Right cardiac atrium (tissue), 5 donors: ENCODE results near the gene RAI1. TPM values are rescaled to one million over a fixed set of nuclear protein-coding genes. Genes with fewer than 3 reads are reported as not detected.

ENCODE experiments used
- ATAC-seq, 2 donors: fragments of 200-7000 bp; cut with Tn5 transposase; one replicate each; pipeline versions ENCODE4 v1.8.0 to v1.9.1; 2020; ENCODE audit warnings: moderate library complexity in 2 of 2, mild to moderate bottlenecking in 1 of 2
- DNase-seq, 3 donors: peaks; one replicate each; pipeline ENCODE4 v3.0.0-alpha.2; 2020
- H3K27ac ChIP-seq: one replicate; pipeline ENCODE4 v1.5.1; 2013; ENCODE audit warnings: mild to moderate bottlenecking, low read length, control low read depth, moderate library complexity
- H3K27me3 ChIP-seq: one replicate; pipeline ENCODE4 v1.6.1; 2013; ENCODE audit not compliant: control insufficient read depth, insufficient read depth
- H3K4me1 ChIP-seq: one replicate; pipeline ENCODE4 v1.6.1; 2013; ENCODE audit warnings: low read length; ENCODE audit not compliant: control insufficient read depth, insufficient read depth
- H3K4me3 ChIP-seq: one replicate; pipeline ENCODE4 v1.5.1; 2013; ENCODE audit warnings: low read length, control low read depth
- H3K9me3 ChIP-seq: one replicate; pipeline ENCODE4 v1.6.1; 2013; ENCODE audit warnings: low read length; ENCODE audit not compliant: control insufficient read depth
- WGBS: extraction: QIAGEN DNeasy Blood & Tissue Kit; methylation state at CpG from one replicate; pipeline ENCODE4 v1.1.7; 2013; 5-methylcytosine and 5-hydroxymethylcytosine counted together
- intact Hi-C, 4 donors: fragments of 100-400 bp; cut with DNase I; formaldehyde crosslinking; loops; one replicate each; pipeline versions ENCODE4 v1.11.0 to v1.14.0; 2022 to 2023
- microRNA-seq, 2 donors: library from miRNA; unstranded; fragments of <30 nt; microRNA quantifications; one replicate each; pipeline ENCODE4 v1.2.0, GENCODE V29; 2020 to 2021
- polyA plus RNA-seq: library from polyadenylated mRNA; stranded (reverse); fragments of 200-250 nt; gene quantifications from one replicate; pipeline ENCODE4 v1.2.3, GENCODE V29; 2013
- total RNA-seq, 4 donors: library from RNA; stranded (reverse); fragmentation: NEBNext Ultra II Directional; extraction: Animal tissue kit (Norgen Biotek cat#: 25700); gene quantifications; one replicate each; pipeline ENCODE4 v1.2.1, GENCODE V29; 2021
- donor health status: healthy with polysubstance abuse.
- donor health status: DM: no; HTN: yes; CAD: no.
- donor health status: DM: no; HTN: no; CAD: no.
- donor health status: DM: no; HTN: yes; CAD: no; lungs with severe emphysema.
- donor health status: DM: yes; HTN: yes; CAD: no.

Gene RAI1
- total and polyA plus RNA-seq, 5 donors: 18.2 to 26.8 (median 23.0) TPM

GRCh38 chr17:17855976-17856375 is 174.7 kb downstream of the RAI1 start:
- no peaks in the 10 kb centered on the region for H3K9me3 ChIP-seq
- no peak overlapping the region for H3K4me3 ChIP-seq
- intact Hi-C loops: loop anchor here in 3 of 4 donors (5.0 kb wide), 2 partner anchors 44 to 174 kb away; partner anchors contain the start of gene RAI1 (in 1 of the 3)
- WGBS: 50% methylated on average over 3 of the region's 3 CpGs
- DNase-seq (peak in 2 of 3 donors; percentile 54 to 58), ATAC-seq (no peak)
- no peak overlapping the region for H3K27ac ChIP-seq
- peaks cover 3% of the 10 kb centered on the region for H3K4me1 ChIP-seq
- no peaks in the 10 kb centered on the region for H3K27me3 ChIP-seq

DNA sequence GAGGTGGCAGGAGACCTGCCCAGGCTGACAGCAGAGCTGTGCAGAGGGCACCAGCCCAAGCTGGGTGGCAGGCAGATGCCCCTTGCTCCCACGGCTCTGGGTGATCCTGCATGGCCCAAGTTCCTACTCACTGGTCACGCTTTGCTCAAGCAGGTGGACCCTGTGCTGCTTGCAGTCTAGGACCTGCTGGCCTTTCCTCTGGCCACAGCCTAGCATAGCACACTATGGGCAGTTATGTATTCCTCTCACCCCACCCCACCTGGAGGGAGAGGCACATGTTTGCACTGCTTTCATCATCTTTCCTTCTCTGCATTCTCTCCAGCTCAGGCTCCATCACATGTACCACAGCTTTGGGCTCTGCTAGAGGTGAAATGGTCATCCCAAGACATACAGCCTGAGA is 175.1 kb downstream of the RAI1 start:
- no peak for ATAC-seq
- Histone ChIP-seq H3K4me1 (peaks cover 3% of the 10 kb centered on the region), H3K4me3 (no peak overlapping the region), H3K9me3 (no peaks in the 10 kb centered on the region), H3K27me3 (no peaks in the 10 kb centered on the region), H3K27ac (no peak overlapping the region)
- peak in 1 of 3 donors; percentile 26 for DNase-seq
- intact Hi-C loops: loop anchor here in 3 of 4 donors (5.0 kb wide), 2 partner anchors 44 to 174 kb away; partner anchors contain the start of gene RAI1 (in 1 of the 3)
- WGBS: 86% methylated on average over 2 of the region's 2 CpGs

DNA sequence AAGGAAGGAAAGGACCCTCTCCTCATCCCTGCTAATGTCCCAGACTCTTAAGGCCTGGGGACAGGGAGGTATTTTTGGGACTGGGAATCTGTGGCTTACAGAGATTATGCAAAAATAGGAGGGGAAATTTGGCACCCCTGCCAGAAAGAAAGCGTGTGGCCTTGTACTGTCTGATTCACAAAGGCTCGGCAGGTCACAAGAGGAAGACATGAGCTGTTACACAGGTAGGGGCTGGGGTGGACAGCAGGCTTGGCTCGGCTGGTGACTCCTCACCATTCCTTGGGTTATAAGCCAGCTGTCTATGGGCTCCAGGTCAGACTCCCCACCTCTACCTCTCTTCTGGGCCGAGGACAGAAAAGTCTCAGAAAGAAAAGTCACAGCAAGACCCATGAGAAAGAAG is 176.2 kb downstream of the RAI1 start:
- Histone ChIP-seq H3K27ac (no peak overlapping the region), H3K9me3 (no peaks in the 10 kb centered on the region), H3K27me3 (no peaks in the 10 kb centered on the region), H3K4me1 (peaks cover 3% of the 10 kb centered on the region), H3K4me3 (no peak overlapping the region)
- DNase-seq (no peak), ATAC-seq (no peak)
- intact Hi-C loops: loop anchor here in 3 of 4 donors (5.0 kb wide), 2 partner anchors 45 to 175 kb away; partner anchors contain the start of gene RAI1 (in 1 of the 3)
- 81% methylated on average over 4 of the region's 4 CpGs for WGBS

DNA sequence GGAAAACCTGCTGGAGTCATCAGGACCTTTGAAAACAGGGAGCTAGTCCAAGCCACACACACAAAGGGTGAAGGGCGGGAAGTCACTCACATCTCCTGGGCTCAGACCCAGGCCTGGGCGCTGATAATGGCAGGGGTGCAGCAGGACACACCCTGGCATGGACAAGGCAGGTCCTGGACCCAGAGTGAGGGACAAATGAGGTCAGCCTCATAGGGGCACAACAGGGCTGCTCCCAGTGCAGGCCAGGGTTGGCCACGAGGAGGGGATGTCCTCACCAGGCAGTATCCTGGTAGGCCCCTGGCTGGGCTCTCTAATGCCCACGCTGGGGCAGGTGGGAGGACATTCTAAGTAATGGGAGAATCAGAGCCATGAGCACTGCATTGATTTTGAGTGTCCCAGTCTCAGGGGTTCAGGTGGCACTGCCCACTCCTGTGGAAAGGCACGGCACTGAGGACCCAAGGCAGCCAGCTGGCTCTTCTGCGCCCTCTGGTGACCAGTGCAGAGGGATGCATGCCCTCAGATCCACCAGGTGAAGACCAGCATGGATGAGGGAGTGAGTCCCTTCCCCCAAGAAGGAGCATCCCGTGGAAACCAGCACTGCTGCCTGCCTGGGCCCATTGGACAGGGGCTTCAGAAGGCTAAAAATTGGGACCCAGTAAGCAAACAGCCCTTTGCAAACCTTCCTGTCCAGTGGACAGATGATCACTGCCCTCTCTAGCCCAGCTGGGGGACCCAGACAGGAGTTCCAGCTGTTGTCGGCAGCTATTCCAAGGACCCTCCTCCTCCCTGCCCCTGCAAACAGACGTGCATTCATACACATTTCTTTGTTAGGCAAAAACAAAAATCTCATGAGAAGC is 178.9 kb downstream of the RAI1 start:
- peaks cover 3% of the 10 kb centered on the region for H3K4me1 ChIP-seq
- peak; percentile 63 to 85 (median 82) for DNase-seq
- peak overlapping the region; percentile 31 for H3K27ac ChIP-seq
- peak; percentile 90 to 91 for ATAC-seq
- H3K4me3 ChIP-seq: no peak overlapping the region
- H3K27me3 ChIP-seq: no peaks in the 10 kb centered on the region
- H3K9me3 ChIP-seq: no peaks in the 10 kb centered on the region
- 33% methylated on average over 9 of the region's 9 CpGs for WGBS
- intact Hi-C loops: loop anchor here in 3 of 4 donors (5.0 kb wide), 2 partner anchors 48 to 178 kb away; partner anchors contain the start of gene RAI1 (in 1 of the 3)

DNA sequence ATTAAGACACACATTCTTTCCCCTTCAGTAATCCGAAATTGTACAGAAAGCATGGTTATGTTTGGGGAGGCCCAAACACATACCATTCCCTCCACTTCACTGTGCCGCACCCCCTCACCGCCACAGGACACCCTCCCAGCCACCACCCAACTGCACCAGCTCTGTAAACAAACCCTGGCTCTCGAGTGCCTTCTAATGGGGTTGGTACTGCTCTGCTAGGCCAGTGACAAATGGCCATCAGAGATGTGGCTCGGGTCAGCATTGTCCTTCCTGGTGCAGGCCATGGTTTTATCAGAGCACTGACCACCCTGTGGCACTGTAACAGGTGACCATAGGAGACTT is 179.5 kb downstream of the RAI1 start:
- DNase-seq: peak in 1 of 3 donors; percentile 30

More for the DNA sequence above, 179.5 kb downstream of the RAI1 start:
- ATAC-seq: no peak
- WGBS: 81% methylated on average over 5 of the region's 5 CpGs
- no peak overlapping the region for H3K4me3 ChIP-seq
- H3K9me3 ChIP-seq: no peaks in the 10 kb centered on the region
- no peak overlapping the region for H3K27ac ChIP-seq
- H3K27me3 ChIP-seq: no peaks in the 10 kb centered on the region
- intact Hi-C loops: no loop called here
- H3K4me1 ChIP-seq: no peaks in the 10 kb centered on the region

Small RNA genes lying within 50 kb of the gene (microRNA-seq; reads per million reads assigned to microRNA genes)
- 14.7 to 22.5 reads per million in 2 donors for gene MIR33B
- 0 reads per million in 2 donors for gene MIR6777

Other genes starting within 250 kb of the RAI1 start
- gene MED9, start 204.5 kb upstream of the RAI1 start, total RNA-seq: 10 to 100 TPM; 30.7 to 35.6 (median 32.6) TPM
- gene MED9, start 204.5 kb upstream of the RAI1 start, polyA plus RNA-seq: 38.5 TPM
- 10 to 100 TPM; 18.7 to 63.8 (median 39.9) TPM for gene RASD1, start 185.1 kb upstream of the RAI1 start, total RNA-seq
- gene RASD1, start 185.1 kb upstream of the RAI1 start, polyA plus RNA-seq: 66.2 TPM
- gene PEMT, start 89.8 kb upstream of the RAI1 start, total RNA-seq: 10 to 100 TPM; 18.4 to 28.5 (median 19.3) TPM
- 28.0 TPM for gene PEMT, start 89.8 kb upstream of the RAI1 start, polyA plus RNA-seq
- gene SREBF1, start 155.5 kb downstream of the RAI1 start, total RNA-seq: 10 to 100 TPM; 28.7 to 41.6 (median 36.2) TPM
- 45.7 TPM for gene SREBF1, start 155.5 kb downstream of the RAI1 start, polyA plus RNA-seq